Sigmoid colon (tissue), 3 donors: ENCODE measurements around the gene LCN1.

Experiments
- CTCF ChIP-seq, 4 experiments: fragments of 450-650 bp in 3 of 4; fragments of 200-600 bp in 1 of 4; IDR thresholded peaks; one replicate each; pipeline ENCODE4 v1.5.1; 2016 to 2019; ENCODE audit warnings: antibody characterized with exemption in 4 of 4, mild to moderate bottlenecking in 3 of 4, moderate library complexity in 2 of 4
- POLR2A ChIP-seq, 2 donors: fragments of 450-650 bp; IDR thresholded peaks; one replicate each; pipeline ENCODE4 v1.6.1; 2016; ENCODE audit warnings: antibody characterized with exemption in 2 of 2, mild to moderate bottlenecking in 2 of 2, moderate library complexity in 2 of 2

GRCh38 chr9:135544981-135545635 is 23.9 kb downstream of the LCN1 start:
- TF ChIP-seq POLR2A (IDR thresholded peaks at IDR 0.05) (no peak), CTCF (IDR thresholded peaks at IDR 0.05) (no peak)
